ENCODE data around the gene EEF1AKMT4. TPM values are rescaled to one million over a fixed set of nuclear protein-coding genes. Genes with fewer than 3 reads are reported as not detected.
A peak's percentile ranks its signal among the peaks of the same experiment; 100 is the strongest.
"Not testable (repeated sequence)": the region's sequence is repeated elsewhere in the genome, so short reads cannot be mapped to it uniquely, and the experiment has no call there.

The EEF1AKMT4 gene
- total RNA-seq, 1 experiment from 2014 or later = 3.2 TPM

- no peaks in the 10 kb centered on the region for H3K36me3 ChIP-seq
- H3K27ac ChIP-seq = no peak overlapping the region
- H3K27me3 ChIP-seq (replicated peaks) = peaks cover 39% of the 10 kb centered on the region
- H3K9me3 ChIP-seq (replicated peaks) = 0 out of 2 replicates have a peak, but pooled peaks cover 2% of the 10 kb centered on the region
- no peak for DNase-seq (ENCODE audit: low read depth in 1 of 2, low spot score in 2 of 2)
- H3K4me1 ChIP-seq (replicated peaks) = peaks cover 21% of the 10 kb centered on the region
- no peak overlapping the region for H3K4me3 ChIP-seq
These were observed 10.6 kb downstream of the EEF1AKMT4 start for GRCh38 chr3:184259878-184260723.

- no peaks in the 10 kb centered on the region for H3K36me3 ChIP-seq
- no peak overlapping the region for H3K27ac ChIP-seq
- H3K4me3 ChIP-seq = peak overlapping the region; percentile 31
- H3K9me3 ChIP-seq (replicated peaks) = 0 out of 2 replicates have a peak, but pooled peaks cover 2% of the 10 kb centered on the region
- H3K4me1 ChIP-seq (replicated peaks) = peaks cover 21% of the 10 kb centered on the region
- H3K27me3 ChIP-seq (replicated peaks) = peaks cover 39% of the 10 kb centered on the region
- DNase-seq (ENCODE audit: low read depth in 1 of 2, low spot score in 2 of 2) = no peak
These were observed 11.3 kb downstream of the EEF1AKMT4 start for GRCh38 chr3:184260724-184261269.

GRCh38 chr3:184261270-184261853 lies 11.9 kb downstream of the EEF1AKMT4 start, which contains the start of gene CAMK2N2:
TSS of gene CAMK2N2 (minus strand) at chr3:184261553. CDS start at chr3:184261285, 268 bp downstream.
- peaks cover 39% of the 10 kb centered on the region for H3K27me3 ChIP-seq (replicated peaks)
- H3K4me1 ChIP-seq (replicated peaks) = peaks cover 21% of the 10 kb centered on the region
- peak in 1 of 2 experiments; percentile 67 for DNase-seq (ENCODE audit: low read depth in 1 of 2, low spot score in 2 of 2)
- no peaks in the 10 kb centered on the region for H3K36me3 ChIP-seq
- no peak within 1 kb of the TSS for H3K27ac ChIP-seq
- peak within 1 kb of the TSS; percentile 31 for H3K4me3 ChIP-seq
- 0 out of 2 replicates have a peak, but pooled peaks cover 2% of the 10 kb centered on the region for H3K9me3 ChIP-seq (replicated peaks)

- H3K9me3 ChIP-seq (replicated peaks) = 0 out of 2 replicates have a peak, but pooled peaks cover 2% of the 10 kb centered on the region
- H3K4me3 ChIP-seq = peak overlapping the region; percentile 20
- peak in 1 of 2 experiments; percentile 28 for DNase-seq (ENCODE audit: low read depth in 1 of 2, low spot score in 2 of 2)
- peaks cover 39% of the 10 kb centered on the region for H3K27me3 ChIP-seq (replicated peaks)
- no peak overlapping the region for H3K27ac ChIP-seq
- H3K36me3 ChIP-seq = no peaks in the 10 kb centered on the region
- peaks cover 21% of the 10 kb centered on the region for H3K4me1 ChIP-seq (replicated peaks)
These were observed 12.6 kb downstream of the EEF1AKMT4 start for GRCh38 chr3:184261854-184262763.

GRCh38 chr3:184262764-184263179 lies 13.3 kb downstream of the EEF1AKMT4 start:
- Histone ChIP-seq H3K27me3 (replicated peaks) (peaks cover 39% of the 10 kb centered on the region), H3K9me3 (replicated peaks) (0 out of 2 replicates have a peak, but pooled peaks cover 2% of the 10 kb centered on the region), H3K4me3 (no peak overlapping the region), H3K27ac (no peak overlapping the region), H3K36me3 (no peaks in the 10 kb centered on the region), H3K4me1 (replicated peaks) (peaks cover 21% of the 10 kb centered on the region)
- DNase-seq (ENCODE audit: low read depth in 1 of 2, low spot score in 2 of 2) = no peak

GRCh38 chr3:184267249-184267648 lies 17.8 kb downstream of the EEF1AKMT4 start:
- H3K4me1 ChIP-seq (replicated peaks); H3K4me3 ChIP-seq: not testable (repeated sequence)

GRCh38 chr3:184272269-184272668 lies 22.8 kb downstream of the EEF1AKMT4 start:
- H3K27ac ChIP-seq = no peak overlapping the region
- DNase-seq (ENCODE audit: low read depth in 1 of 2, low spot score in 2 of 2) = no peak
- no peaks in the 10 kb centered on the region for H3K9me3 ChIP-seq (replicated peaks)
- no peaks in the 10 kb centered on the region for H3K4me1 ChIP-seq (replicated peaks)
- no peaks in the 10 kb centered on the region for H3K36me3 ChIP-seq
- H3K4me3 ChIP-seq = no peak overlapping the region
- peaks cover 19% of the 10 kb centered on the region for H3K27me3 ChIP-seq (replicated peaks)

More at GRCh38 chr3:184267249-184267648, 17.8 kb downstream of the EEF1AKMT4 start:
- H3K36me3 ChIP-seq; DNase-seq (ENCODE audit: low read depth in 1 of 2, low spot score in 2 of 2); H3K27ac ChIP-seq; H3K9me3 ChIP-seq (replicated peaks): not testable (repeated sequence)
- H3K27me3 ChIP-seq (replicated peaks) = peaks cover 10% of the 10 kb centered on the region

GRCh38 chr3:184275381-184275701 lies 25.9 kb downstream of the EEF1AKMT4 start:
- Histone ChIP-seq H3K27me3 (replicated peaks) (peaks cover 32% of the 10 kb centered on the region), H3K36me3 (no peaks in the 10 kb centered on the region), H3K27ac (no peak overlapping the region), H3K4me3 (no peak overlapping the region), H3K4me1 (replicated peaks) (no peaks in the 10 kb centered on the region), H3K9me3 (replicated peaks) (no peaks in the 10 kb centered on the region)
- no peak for DNase-seq (ENCODE audit: low read depth in 1 of 2, low spot score in 2 of 2)

- H3K9me3 ChIP-seq (replicated peaks) = no peaks in the 10 kb centered on the region
- H3K27ac ChIP-seq = no peak within 1 kb of the TSS
- no peaks in the 10 kb centered on the region for H3K36me3 ChIP-seq
- no peaks in the 10 kb centered on the region for H3K4me1 ChIP-seq (replicated peaks)
- H3K27me3 ChIP-seq (replicated peaks) = peaks cover 32% of the 10 kb centered on the region
- no peak for DNase-seq (ENCODE audit: low read depth in 1 of 2, low spot score in 2 of 2)
- no peak within 1 kb of the TSS for H3K4me3 ChIP-seq
These were observed 26.8 kb downstream of the EEF1AKMT4 start, which contains the start of gene ECE2 for GRCh38 chr3:184275961-184276910. TSS of gene ECE2 (plus strand) at chr3:184276022. CDS start at chr3:184276154, 132 bp downstream.

- no peak for DNase-seq (ENCODE audit: low read depth in 1 of 2, low spot score in 2 of 2)
- Histone ChIP-seq H3K9me3 (replicated peaks) (no peaks in the 10 kb centered on the region), H3K27ac (no peak overlapping the region), H3K4me3 (no peak overlapping the region), H3K4me1 (replicated peaks) (no peaks in the 10 kb centered on the region), H3K27me3 (replicated peaks) (peaks cover 32% of the 10 kb centered on the region), H3K36me3 (no peaks in the 10 kb centered on the region)
These were observed 27.9 kb downstream of the EEF1AKMT4 start for GRCh38 chr3:184277366-184277765.

- Histone ChIP-seq H3K27me3 (replicated peaks) (peaks cover 6% of the 10 kb centered on the region), H3K27ac (no peak overlapping the region), H3K36me3 (no peaks in the 10 kb centered on the region), H3K4me3 (no peak overlapping the region), H3K4me1 (replicated peaks) (no peaks in the 10 kb centered on the region), H3K9me3 (replicated peaks) (no peaks in the 10 kb centered on the region)
- no peak for DNase-seq (ENCODE audit: low read depth in 1 of 2, low spot score in 2 of 2)
These were observed 33.5 kb downstream of the EEF1AKMT4 start for GRCh38 chr3:184282941-184283340.

GRCh38 chr3:184283681-184284080 lies 34.2 kb downstream of the EEF1AKMT4 start:
- no peak overlapping the region for H3K27ac ChIP-seq
- H3K36me3 ChIP-seq = no peaks in the 10 kb centered on the region
- DNase-seq (ENCODE audit: low read depth in 1 of 2, low spot score in 2 of 2) = no peak
- no peaks in the 10 kb centered on the region for H3K9me3 ChIP-seq (replicated peaks)
- H3K27me3 ChIP-seq (replicated peaks) = peaks cover 6% of the 10 kb centered on the region; the same call in 1 of the 2 replicates
- no peak overlapping the region for H3K4me3 ChIP-seq
- no peaks in the 10 kb centered on the region for H3K4me1 ChIP-seq (replicated peaks)
